GM19463 (cell line): ENCODE data around the gene CHAF1B.

Experiments
- ATAC-seq: cut with Tn5 transposase; IDR thresholded peaks from one replicate; pipeline ENCODE4 v1.9.1; 2021; ENCODE audit warnings: mild to moderate bottlenecking, moderate library complexity; ENCODE audit not compliant: unreplicated experiment

Gene CHAF1B

GRCh38 chr21:36461277-36461917 is 76.2 kb downstream of the CHAF1B start:
- ATAC-seq: no peak

GRCh38 chr21:36461918-36462486 is 76.8 kb downstream of the CHAF1B start:
- no peak for ATAC-seq

DNA sequence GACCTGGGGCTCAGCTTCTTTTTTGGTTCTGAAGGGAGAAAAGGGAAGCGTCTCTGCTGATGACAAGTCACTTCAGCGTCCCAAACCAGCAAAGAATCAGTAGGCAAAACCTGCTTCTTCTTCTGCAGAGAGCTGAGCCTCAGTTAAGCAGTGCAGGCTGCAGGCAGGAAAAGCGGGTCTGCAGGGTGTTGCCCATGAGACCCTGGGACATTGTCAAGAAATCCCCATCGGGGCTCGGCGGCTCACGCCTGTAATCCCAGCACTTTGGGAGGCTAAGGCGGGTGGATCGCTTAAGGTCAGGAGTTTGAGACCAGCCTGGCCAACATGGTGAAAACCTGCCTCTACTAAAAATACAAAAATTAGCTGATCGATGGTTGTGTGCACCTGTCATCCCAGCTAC is 78.0 kb downstream of the CHAF1B start:
- no peak for ATAC-seq

GRCh38 chr21:36463991-36464390 is 78.8 kb downstream of the CHAF1B start:
- no peak for ATAC-seq

GRCh38 chr21:36464590-36464989 is 79.4 kb downstream of the CHAF1B start:
- ATAC-seq: no peak

DNA sequence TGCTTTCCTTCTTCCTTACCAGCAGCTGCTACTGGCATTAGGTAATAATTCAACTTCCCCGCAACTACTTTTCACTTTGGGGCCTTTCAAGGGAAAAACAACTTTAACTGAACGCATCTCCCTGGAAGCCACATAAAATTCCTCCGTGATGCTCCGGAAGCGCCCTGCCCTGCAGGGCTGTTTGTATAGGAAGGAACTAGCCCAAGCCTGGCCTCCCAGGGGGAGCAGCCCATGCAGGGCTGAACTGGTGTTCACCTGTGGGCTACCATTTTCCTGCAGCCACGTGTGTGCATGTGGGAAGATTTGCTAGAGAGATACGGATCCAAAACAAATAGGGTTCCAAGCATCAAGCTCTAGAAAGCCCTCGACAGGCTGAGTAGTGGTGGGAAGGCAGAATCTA is 80.3 kb downstream of the CHAF1B start:
- no peak for ATAC-seq

DNA sequence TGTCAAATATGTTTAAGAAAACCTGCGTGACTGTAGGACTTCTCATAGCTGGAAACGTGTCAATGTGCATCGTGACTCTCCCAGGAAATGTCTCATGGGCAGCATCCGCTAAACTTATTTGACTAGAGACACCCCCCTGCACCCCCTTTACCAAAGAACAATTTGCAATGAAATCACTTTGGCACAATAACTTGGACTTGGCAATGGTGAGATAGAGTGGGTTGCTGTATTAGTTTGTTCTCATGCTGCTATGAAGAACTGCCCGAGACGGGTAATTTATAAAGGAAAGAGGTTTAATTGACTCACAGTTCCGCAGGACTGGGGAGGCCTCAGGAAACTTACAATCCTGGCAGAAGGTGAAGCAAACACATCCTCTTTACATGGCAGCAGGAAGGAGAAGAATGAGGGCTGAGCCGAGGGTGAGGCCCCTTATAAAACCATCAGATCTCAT is 80.9 kb downstream of the CHAF1B start:
- no peak for ATAC-seq
